ENCODE measurements around the gene MYO18B.

MYO18B gene

DNA sequence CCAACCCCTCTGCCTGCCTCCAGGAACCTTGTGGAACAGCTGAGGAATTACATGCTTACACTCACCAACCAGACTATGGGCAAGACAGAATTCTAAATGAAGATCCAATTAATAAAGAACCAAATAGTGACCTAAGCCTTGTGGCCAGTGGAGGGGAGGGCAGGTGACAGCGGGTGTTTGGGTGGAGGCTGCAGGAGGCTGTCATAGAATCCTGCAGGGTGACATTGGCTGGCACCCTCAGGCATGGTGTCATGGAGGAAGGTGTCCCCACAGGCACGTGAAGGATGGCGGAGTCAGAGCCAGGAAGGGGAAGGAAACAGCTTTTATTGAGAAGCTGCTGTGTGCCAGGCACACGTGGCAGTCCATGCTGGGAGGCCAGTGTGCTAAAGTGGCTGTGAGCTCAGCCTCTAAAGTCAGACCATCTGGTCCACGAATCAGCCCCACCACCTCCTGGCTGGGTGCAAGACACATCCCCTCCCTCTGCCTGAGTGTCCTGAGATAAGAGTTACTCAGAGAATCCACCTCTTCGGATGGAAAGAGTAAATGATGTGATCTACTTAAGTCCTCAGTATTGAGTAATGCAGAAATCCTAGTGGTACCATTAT is 8.7 kb downstream of the MYO18B start:
- Histone ChIP-seq H3K4me1 (ENCODE audit: low read length) (peaks cover 57% of the 10 kb centered on the region), H4K20me1 (ENCODE audit: insufficient read depth, low read length) (peaks cover 37% of the 10 kb centered on the region)

DNA sequence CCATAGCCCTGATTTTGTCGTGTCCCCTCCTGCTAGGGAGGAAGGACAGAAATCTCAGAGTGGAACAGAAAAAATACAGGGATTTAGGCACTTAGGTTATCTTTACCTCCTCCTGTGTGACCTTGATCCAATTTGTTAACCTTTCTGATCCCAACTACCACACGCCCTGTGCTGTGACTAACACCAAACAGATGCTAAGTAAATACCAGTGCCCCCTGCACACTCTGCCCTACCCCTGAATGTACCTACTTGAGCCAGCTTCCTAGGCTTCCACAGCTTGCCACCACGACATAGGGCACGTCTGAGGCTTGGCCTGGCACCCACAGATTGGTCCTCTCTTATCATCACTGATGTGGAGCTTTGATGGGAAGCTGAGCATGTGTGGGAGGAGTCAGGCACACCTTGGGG is 9.2 kb downstream of the MYO18B start:
- H4K20me1 ChIP-seq (ENCODE audit: insufficient read depth, low read length): peaks cover 33% of the 10 kb centered on the region
- no peak overlapping the region for H3K27ac ChIP-seq (ENCODE audit: low read length)
- H3K9me3 ChIP-seq (ENCODE audit: insufficient read depth, low read length): no peaks in the 10 kb centered on the region
- H3K4me1 ChIP-seq (ENCODE audit: low read length): peaks cover 52% of the 10 kb centered on the region
- H3K79me2 ChIP-seq (ENCODE audit: low read length): peaks cover 95% of the 10 kb centered on the region
- no peak overlapping the region for H3K9ac ChIP-seq (ENCODE audit: low read length)
- TF ChIP-seq, protein P1, sequence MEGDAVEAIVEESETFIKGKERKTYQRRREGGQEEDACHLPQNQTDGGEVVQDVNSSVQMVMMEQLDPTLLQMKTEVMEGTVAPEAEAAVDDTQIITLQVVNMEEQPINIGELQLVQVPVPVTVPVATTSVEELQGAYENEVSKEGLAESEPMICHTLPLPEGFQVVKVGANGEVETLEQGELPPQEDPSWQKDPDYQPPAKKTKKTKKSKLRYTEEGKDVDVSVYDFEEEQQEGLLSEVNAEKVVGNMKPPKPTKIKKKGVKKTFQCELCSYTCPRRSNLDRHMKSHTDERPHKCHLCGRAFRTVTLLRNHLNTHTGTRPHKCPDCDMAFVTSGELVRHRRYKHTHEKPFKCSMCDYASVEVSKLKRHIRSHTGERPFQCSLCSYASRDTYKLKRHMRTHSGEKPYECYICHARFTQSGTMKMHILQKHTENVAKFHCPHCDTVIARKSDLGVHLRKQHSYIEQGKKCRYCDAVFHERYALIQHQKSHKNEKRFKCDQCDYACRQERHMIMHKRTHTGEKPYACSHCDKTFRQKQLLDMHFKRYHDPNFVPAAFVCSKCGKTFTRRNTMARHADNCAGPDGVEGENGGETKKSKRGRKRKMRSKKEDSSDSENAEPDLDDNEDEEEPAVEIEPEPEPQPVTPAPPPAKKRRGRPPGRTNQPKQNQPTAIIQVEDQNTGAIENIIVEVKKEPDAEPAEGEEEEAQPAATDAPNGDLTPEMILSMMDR (IDR thresholded peaks at IDR 0.05; ENCODE audit: low read depth, low read length): no peak
- TF ChIP-seq EZH2phosphoT487 (IDR thresholded peaks at IDR 0.05; ENCODE audit: low read depth): no peak
- H3K4me3 ChIP-seq (ENCODE audit: low read length): no peak overlapping the region
- H3K4me2 ChIP-seq (ENCODE audit: low read length): no peak overlapping the region
- no peak overlapping the region for H2AFZ ChIP-seq (ENCODE audit: low read depth, low read length)
- H3K27me3 ChIP-seq (ENCODE audit: low read depth, low read length): no peaks in the 10 kb centered on the region
- peaks cover 52% of the 10 kb centered on the region for H3K36me3 ChIP-seq (replicated peaks; ENCODE audit: low read depth, low read length)

More for the DNA sequence above, 8.7 kb downstream of the MYO18B start:
- Histone ChIP-seq H3K36me3 (replicated peaks; ENCODE audit: low read depth, low read length) (peaks cover 54% of the 10 kb centered on the region), H3K4me2 (ENCODE audit: low read length) (peak overlapping the region; percentile 91), H3K79me2 (ENCODE audit: low read length) (peaks cover 95% of the 10 kb centered on the region), H3K27ac (ENCODE audit: low read length) (peak overlapping the region; percentile 90), H3K9ac (ENCODE audit: low read length) (peak overlapping the region; percentile 73; the same call in 1 of the 2 replicates), H3K9me3 (ENCODE audit: insufficient read depth, low read length) (no peaks in the 10 kb centered on the region), H2AFZ (ENCODE audit: low read depth, low read length) (no peak overlapping the region), H3K4me3 (ENCODE audit: low read length) (peak overlapping the region; percentile 68), H3K27me3 (ENCODE audit: low read depth, low read length) (no peaks in the 10 kb centered on the region)
- no peak for TF ChIP-seq EZH2phosphoT487 (IDR thresholded peaks at IDR 0.05; ENCODE audit: low read depth)
- TF ChIP-seq, protein P1 (IDR thresholded peaks at IDR 0.05; ENCODE audit: low read depth, low read length): no peak

DNA sequence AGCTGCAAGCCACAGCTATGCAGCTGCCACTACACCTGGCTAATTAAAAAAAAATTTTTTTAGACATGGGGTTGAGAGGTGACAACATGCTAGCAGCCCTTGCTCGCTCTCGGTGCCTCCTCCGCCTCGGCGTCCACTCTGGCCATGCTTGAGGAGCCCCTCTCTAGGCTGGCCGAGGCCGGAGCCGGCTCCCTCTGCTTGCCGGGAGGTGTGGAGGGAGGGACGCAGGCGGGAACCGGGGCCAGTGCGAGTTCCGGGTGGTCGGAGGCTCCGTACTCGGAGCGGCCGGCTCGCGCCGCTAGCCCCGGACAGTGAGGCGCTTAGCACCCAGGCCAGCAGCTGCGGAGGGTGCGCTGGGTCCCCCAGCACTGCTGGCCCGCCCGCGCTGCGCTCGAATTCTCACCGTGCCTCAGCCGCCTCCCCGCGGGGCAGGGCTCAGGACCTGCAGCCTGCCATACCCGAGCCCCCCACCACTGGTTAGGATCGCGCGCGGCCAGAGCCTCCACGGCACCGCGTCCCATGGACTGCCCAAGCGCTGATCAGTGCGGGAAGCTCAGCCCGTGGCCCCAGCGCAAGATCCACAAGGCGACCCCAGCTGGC is 10.7 kb downstream of the MYO18B start:
- H3K9ac ChIP-seq (ENCODE audit: low read length): no peak overlapping the region
- no peak overlapping the region for H3K4me3 ChIP-seq (ENCODE audit: low read length)
- H3K79me2 ChIP-seq (ENCODE audit: low read length): peaks cover 95% of the 10 kb centered on the region
- no peaks in the 10 kb centered on the region for H3K27me3 ChIP-seq (ENCODE audit: low read depth, low read length)
- peaks cover 51% of the 10 kb centered on the region for H3K36me3 ChIP-seq (replicated peaks; ENCODE audit: low read depth, low read length)
- no peak overlapping the region for H3K27ac ChIP-seq (ENCODE audit: low read length)
- no peak overlapping the region for H2AFZ ChIP-seq (ENCODE audit: low read depth, low read length)
- no peaks in the 10 kb centered on the region for H3K9me3 ChIP-seq (ENCODE audit: insufficient read depth, low read length)
- H4K20me1 ChIP-seq (ENCODE audit: insufficient read depth, low read length): peaks cover 39% of the 10 kb centered on the region
- TF ChIP-seq EZH2phosphoT487 (IDR thresholded peaks at IDR 0.05; ENCODE audit: low read depth): no peak
- TF ChIP-seq, protein P1 (IDR thresholded peaks at IDR 0.05; ENCODE audit: low read depth, low read length): no peak
- peaks cover 36% of the 10 kb centered on the region for H3K4me1 ChIP-seq (ENCODE audit: low read length)
- H3K4me2 ChIP-seq (ENCODE audit: low read length): no peak overlapping the region

DNA sequence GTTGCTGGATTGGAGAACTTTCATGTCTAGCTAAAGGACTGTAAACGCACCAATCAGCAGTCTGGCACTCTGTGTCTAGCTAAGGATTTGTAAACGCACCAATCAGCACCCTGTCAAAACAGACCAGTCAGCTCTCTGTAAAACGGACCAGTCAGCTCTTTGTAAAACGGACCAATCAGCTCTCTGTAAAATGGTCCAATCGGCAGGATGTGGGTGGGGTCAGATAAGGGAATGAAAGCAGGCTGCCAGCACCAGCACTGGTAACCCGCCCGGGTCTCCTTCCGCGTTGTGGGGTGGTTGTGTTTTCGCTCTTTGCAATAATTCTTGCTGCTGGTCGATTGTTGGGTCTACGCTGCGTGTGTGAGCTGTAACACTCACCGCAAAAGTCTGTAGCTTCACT is 11.3 kb downstream of the MYO18B start:
- peaks cover 94% of the 10 kb centered on the region for H3K79me2 ChIP-seq (ENCODE audit: low read length)
- TF ChIP-seq EZH2phosphoT487 (IDR thresholded peaks at IDR 0.05; ENCODE audit: low read depth): no peak
- TF ChIP-seq, protein P1 (IDR thresholded peaks at IDR 0.05; ENCODE audit: low read depth, low read length): no peak
- peaks cover 49% of the 10 kb centered on the region for H3K36me3 ChIP-seq (replicated peaks; ENCODE audit: low read depth, low read length)
- no peak overlapping the region for H3K4me2 ChIP-seq (ENCODE audit: low read length)
- no peak overlapping the region for H3K4me3 ChIP-seq (ENCODE audit: low read length)
- peaks cover 43% of the 10 kb centered on the region for H4K20me1 ChIP-seq (ENCODE audit: insufficient read depth, low read length)
- peaks cover 31% of the 10 kb centered on the region for H3K4me1 ChIP-seq (ENCODE audit: low read length)
- H2AFZ ChIP-seq (ENCODE audit: low read depth, low read length): no peak overlapping the region
- no peak overlapping the region for H3K9ac ChIP-seq (ENCODE audit: low read length)
- no peaks in the 10 kb centered on the region for H3K27me3 ChIP-seq (ENCODE audit: low read depth, low read length)
- no peaks in the 10 kb centered on the region for H3K9me3 ChIP-seq (ENCODE audit: insufficient read depth, low read length)
- H3K27ac ChIP-seq (ENCODE audit: low read length): no peak overlapping the region
